GM18505 (cell line): Measurements from ENCODE around the gene EXOC3L1.
A peak's percentile ranks its signal among the peaks of the same experiment; 100 is the strongest.

Experiments used
- ATAC-seq: cut with Tn5 transposase; IDR thresholded peaks from one replicate; pipeline ENCODE4 v1.9.1; 2021; ENCODE audit not compliant: unreplicated experiment
- POLR2A ChIP-seq: IDR thresholded peaks from 4 replicates; pipeline ENCODE4 v1.6.1; 2011; ENCODE audit warnings: borderline replicate concordance; ENCODE audit not compliant: insufficient read depth, insufficient read length; ENCODE audit errors: extremely low read depth

EXOC3L1 gene

DNA sequence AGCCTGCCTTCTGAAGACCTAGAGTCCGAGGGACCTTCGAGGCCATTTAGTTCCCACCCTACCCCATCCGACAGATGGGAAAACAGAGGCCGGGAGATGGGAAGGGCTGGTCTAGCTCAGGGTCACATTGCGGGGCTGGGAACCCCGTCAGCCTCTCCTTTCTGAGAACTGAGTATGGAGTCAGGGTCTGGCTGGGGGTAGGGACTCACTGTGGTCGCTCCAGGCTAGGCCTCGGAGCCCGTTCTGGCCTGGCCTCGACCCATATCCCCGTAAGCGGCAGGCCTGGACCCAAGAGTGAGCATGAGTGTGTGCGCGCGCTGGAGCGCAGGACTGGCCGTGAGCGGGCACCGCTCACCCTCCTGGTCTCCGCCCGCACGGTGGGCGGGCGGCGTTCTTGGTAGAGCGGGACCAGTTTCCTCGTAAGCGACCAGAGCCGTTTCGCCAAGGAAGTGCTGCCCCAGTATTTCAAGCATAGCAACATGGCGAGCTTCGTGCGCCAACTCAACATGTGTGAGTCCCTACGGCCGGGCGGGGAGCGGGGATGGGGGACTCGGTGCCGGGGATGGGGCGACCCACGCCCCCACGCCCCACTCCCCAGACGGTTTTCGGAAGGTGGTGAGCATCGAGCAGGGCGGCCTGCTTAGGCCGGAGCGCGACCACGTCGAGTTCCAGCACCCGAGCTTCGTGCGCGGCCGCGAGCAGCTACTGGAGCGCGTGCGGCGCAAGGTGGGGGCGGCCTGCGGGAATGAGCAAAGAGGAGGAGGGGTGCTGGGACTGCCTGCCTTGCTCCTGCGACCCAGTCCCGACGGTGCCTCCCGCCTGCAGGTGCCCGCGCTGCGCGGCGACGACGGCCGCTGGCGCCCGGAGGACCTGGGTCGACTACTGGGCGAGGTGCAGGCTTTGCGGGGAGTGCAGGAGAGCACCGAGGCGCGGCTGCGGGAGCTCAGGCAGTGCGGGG lies 24.5 kb downstream of the EXOC3L1 start:
- no peak for TF ChIP-seq POLR2A

DNA sequence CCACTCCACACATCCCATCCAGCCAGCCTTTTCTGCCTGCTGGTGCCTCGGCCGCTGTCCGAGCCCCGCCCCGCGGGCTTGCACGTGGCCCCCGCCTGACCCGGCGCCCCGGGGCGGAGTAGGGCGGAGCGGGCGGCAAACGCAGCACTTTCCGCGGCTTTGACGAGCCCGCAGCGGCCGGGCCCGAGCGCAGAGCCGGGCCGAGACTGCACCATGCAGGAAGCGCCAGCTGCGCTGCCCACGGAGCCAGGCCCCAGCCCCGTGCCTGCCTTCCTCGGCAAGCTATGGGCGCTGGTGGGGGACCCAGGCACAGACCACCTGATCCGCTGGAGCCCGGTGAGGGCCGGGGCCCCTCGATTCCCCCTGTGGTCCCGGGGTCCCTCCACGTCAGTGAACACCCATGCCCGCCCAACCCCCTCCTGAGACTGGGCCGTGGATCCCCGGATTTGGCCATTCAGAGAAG lies 25.3 kb downstream of the EXOC3L1 start, which contains the start of gene HSF4:
TSS of gene HSF4 (plus strand) at position 147 of the 463 bp plus-strand sequence. CDS start at position 214, 67 bp downstream.
- ATAC-seq, result no peak
- TF ChIP-seq POLR2A, result no peak

More for the DNA sequence above, 24.5 kb downstream of the EXOC3L1 start:
- ATAC-seq, result no peak

DNA sequence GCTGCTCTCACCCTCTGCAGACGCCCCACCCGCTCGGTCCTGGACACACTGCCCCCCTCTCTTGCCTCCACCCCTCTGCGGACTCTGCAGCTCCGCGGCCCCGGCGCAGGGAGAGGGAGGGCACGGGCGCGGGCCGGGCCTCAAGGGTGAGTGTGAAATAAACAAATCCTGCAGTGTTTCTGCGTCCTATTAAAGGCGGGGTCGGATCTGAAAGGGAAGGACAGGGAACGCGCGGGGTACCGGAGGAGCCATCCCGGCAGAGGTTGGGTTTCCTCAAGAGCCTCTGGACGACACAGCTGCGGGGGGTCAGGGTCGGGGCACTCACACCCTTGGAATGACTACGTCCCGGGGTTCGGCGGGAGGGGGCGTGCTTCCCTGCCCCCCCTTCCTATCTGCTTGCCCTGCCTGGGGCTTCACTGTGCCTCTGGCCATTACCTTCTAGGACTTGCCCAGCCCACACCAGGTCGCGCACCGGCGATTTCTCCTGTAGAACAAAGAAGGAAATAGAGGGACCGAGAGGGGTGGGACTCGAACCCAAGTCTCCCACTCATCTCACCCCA lies 25.9 kb downstream of the EXOC3L1 start:
- TF ChIP-seq POLR2A, result no peak
- ATAC-seq, result no peak

DNA sequence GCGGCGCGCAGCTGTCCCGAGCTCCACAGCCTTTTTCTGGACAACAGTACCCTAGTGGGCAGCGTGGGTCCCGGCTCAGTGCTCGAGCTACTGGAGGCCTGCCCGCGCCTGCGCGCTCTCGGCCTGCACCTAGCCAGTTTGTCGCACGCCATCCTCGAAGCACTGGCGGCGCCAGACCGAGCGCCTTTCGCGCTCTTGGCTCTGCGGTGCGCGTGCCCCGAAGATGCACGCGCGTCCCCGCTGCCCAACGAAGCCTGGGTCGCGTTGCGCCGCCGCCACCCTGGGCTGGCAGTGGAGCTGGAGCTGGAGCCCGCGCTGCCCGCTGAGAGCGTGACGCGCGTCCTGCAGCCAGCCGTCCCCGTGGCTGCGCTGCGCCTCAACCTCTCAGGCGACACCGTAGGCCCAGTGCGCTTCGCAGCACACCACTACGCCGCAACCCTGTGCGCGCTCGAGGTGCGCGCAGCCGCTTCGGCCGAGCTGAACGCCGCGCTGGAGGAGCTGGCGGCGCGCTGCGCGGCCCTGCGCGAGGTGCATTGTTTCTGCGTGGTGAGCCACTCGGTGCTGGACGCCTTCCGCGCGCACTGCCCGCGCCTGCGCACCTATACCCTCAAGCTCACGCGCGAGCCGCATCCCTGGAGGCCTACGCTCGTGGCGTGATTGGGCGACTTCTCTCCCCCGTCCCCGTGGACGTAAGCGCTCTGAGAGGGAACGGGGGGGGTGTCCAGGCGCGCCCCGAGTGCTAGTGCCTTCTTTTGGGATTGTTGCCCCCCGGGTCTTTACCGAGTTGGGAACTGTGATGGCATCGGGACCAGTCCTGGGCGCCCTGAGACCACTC lies 26.6 kb downstream of the EXOC3L1 start:
- no peak for TF ChIP-seq POLR2A
- ATAC-seq, result no peak

DNA sequence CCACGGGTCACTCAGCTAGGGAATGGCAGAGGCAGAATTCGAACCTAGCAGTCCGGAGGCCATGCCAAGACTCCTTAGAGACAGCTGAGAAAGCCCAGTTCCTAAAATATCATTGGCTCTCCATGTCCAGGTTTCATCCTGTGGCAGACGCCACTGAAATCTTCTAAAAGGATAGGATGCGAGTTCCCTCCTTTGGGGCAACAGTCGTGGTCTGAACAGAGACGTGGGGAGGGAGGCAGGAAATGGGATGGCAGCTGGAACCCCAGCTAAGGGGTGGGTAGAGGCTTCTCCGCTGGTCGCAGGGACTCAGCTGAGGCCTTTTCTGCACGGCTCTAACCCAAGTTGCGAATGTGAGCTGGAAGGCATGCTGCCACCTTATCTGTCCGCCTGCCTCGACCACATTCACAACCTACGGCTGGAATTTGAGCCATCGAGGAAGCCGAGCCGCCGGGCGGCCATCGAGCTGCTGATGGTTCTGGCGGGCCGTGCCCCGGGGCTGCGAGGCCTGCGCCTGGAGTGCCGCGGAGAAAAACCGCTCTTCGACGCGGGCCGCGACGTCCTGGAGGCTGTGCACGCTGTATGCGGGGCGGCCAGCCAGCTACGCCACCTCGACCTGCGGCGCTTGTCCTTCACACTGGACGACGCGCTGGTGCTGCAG lies 27.3 kb downstream of the EXOC3L1 start:
- no peak for TF ChIP-seq POLR2A
- ATAC-seq, result no peak

DNA sequence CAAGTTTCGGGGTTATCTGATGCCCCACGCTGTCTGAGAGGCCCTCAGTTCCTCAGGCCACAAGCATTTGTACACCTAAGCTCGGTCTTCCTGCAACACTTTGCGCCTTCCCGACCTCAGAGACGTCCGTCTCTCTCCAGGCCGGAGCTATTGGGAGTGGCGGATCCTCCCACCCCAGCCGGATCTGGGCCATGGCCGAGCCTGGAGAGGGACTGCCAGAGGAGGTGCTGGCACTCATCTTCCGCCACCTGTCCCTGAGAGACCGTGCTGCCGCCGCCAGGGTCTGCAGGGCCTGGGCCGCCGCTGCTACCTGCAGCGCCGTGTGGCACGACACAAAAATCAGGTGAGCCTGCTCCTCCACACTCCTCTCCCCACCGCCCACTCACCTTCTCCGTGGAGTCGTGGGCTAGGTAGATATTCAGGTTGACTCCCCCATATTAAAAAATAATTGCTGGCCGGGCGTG lies 28.3 kb downstream of the EXOC3L1 start:
- ATAC-seq, result no peak
- TF ChIP-seq POLR2A, result no peak

DNA sequence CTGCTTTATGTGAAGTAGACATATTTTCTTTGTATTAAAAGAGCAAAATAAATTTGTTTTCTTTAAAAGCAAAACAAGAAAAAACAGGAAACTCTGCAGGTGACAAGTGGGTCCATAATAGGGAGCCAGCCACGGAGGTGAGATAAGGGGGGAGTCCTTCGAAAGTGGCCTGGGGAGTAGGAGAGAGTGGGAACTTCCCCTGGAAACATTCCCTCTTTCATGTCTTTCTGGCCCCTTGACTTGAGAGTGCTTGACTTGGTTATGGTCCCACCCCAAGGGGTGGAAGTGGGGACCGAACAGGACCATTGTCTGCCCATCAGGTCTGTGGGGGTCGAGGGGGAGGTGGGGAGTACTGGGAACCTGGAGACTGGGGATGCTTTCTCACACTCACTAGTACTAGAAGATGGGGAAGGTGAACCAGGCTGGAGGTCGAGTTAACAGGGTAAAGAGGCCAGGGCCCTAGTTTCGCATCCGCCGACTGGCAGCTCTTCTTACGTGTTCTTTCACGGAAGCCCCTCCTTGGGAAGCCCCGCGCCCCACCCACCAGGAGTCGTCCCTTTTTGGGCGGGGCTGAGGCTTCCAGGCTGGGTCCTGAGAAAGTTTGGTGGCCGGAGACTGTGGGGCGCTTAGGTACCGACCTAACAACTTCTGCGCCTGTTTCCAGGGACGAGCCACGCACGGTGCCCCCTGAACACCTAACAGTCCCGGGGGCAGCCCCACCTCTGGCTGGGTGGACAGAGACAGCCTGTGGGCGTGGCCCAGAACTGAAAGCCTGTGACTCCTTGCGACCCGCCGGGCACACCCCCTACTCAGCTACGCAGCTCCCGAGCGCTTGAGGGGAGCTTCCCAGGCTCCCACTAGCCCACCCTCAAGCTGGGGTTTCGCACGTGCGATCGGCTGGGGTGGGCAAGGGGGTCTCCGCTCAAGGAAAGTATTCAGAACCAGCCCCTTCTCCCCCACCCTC lies 31.0 kb downstream of the EXOC3L1 start:
- ATAC-seq, result peak; percentile 22
- peak; percentile 54 for TF ChIP-seq POLR2A

DNA sequence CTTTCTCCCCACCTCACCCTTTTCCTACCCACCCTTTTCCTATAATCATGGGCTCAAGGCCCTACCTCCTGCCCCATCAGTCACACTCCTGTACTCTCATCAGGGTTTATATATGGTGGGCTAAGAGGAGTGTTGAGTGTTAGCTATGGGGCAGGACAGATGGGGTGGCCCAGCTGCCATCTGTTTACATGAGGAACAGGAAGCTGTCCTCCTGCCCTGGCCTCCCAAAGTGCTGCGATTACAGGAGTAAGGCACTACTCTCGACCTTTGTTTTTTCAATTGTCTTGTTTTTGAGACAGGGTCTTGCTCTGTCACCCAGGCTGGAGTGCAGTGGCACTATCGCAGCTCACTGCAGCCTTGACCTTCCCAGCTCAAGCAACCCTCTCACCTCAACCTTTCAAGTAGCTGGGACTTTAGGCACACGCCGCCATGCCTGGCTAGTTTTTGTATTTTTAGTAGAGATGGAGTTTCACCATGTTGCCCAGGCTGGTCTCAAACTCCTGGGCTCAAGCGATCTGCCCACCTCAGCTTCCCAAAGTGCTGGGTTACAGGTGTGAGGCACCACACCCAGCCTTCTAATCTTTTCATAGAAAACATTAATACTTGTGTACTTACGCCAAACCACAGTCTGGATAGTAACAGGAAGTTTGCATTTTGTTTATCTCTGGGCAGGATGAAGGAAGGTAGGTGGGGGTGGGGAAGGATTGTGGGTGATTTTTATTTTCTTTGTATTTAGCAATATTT lies 31.9 kb downstream of the EXOC3L1 start:
- TF ChIP-seq POLR2A, result no peak
- no peak for ATAC-seq

DNA sequence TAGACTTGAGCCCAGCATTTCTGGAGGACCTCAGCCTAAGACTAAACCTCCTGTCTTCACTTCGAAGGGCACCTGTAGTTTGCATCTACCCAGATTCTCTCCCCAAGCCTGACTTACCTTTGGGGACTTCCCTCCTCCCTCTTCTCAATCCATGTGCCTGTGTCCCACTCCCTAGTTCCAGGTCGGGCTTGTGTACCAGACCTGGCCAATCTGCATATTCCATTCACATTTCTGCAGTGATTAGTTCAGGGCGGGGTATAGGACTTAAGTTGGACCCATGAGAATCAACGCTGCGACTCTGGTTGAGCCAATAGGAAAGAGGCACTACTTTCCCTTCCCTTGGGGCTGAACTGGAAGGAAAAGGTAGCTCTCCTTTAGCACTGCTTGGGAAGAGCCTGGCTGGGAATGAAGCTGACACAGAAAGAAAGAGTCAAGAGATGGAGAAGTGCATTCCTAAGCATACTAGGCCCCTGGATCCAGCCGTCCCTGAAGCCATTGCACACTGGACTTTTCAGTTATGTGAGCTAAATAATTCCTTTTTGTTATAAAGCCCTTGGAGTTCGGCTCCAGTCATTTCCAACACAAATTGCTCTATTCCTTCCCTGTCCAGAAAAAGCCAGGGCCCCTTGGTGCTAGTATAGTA lies 32.7 kb downstream of the EXOC3L1 start:
- no peak for ATAC-seq
- no peak for TF ChIP-seq POLR2A

DNA sequence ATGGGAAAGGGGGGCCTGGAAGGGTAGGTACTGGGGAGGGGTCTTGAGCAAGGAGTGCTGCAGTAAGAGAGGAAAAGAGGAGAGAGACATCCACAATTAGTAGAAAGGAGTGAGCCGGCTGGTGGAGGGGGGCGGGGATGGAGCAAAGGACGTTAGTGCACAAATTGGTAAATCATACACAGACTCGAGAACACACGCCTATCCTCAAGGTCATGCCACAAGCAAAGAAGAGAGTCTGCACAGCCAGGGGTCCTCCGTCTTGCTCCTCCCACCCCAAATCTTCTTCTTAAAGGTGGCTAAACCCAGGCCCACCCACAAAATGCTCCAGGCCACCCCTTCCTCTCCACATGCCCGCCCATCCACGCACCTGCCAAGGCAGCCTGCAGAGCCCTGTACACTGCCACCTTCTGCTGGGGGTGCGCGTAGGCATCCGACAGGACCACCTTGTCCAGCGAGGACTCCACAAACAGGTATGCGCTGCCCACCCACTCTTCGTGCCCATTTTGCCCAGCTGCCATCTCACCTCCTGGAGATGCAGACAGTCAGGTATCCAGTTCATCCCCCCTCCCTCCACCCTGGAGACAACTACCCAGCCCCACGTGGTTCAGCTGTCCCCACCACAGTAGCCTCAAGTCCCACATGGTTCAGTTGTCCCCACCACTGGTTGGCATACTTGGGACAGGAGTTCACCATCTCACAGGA lies 33.6 kb downstream of the EXOC3L1 start:
- no peak for ATAC-seq

More for the DNA sequence above, 33.6 kb downstream of the EXOC3L1 start:
- TF ChIP-seq POLR2A, result no peak
